KMS-11 (cell line): ENCODE data around the gene PER1.

ENCODE experiments used
- H2AFZ ChIP-seq: fragments of 200-600 bp; sonication (generic); 2 replicates; pipeline ENCODE4 v1.6.1; 2016; ENCODE audit warnings: antibody characterized with exemption, mixed run types, low read depth
- H3K27ac ChIP-seq: fragments of 200-600 bp; sonication (generic); 2 replicates; pipeline ENCODE4 v1.6.1; 2016; ENCODE audit warnings: mild to moderate bottlenecking, mixed run types
- H3K27me3 ChIP-seq: fragments of 200-600 bp; sonication (generic); 2 replicates; pipeline ENCODE4 v1.6.1; 2017; ENCODE audit warnings: mild to moderate bottlenecking, low read depth, mixed run types, moderate library complexity; ENCODE audit not compliant: insufficient read depth
- H3K36me3 ChIP-seq: fragments of 200-600 bp; sonication (generic); 2 replicates; pipeline ENCODE4 v1.6.1; 2017; ENCODE audit warnings: mild to moderate bottlenecking, mixed run types; ENCODE audit not compliant: insufficient read depth
- H3K4me1 ChIP-seq: fragments of 200-600 bp; sonication (generic); 2 replicates; pipeline ENCODE4 v1.6.1; 2016; ENCODE audit warnings: mild to moderate bottlenecking, low read depth, mixed run types; ENCODE audit not compliant: poor library complexity, severe bottlenecking
- H3K4me2 ChIP-seq: fragments of 200-600 bp; sonication (generic); 2 replicates; pipeline ENCODE4 v1.7.0; 2016; ENCODE audit warnings: mild to moderate bottlenecking, mixed run types
- H3K4me3 ChIP-seq: fragments of 200-600 bp; sonication (generic); IDR thresholded peaks from 2 replicates; pipeline ENCODE4 v1.6.1; 2017; ENCODE audit warnings: low read depth, low read length, mixed read lengths; ENCODE audit not compliant: insufficient read depth
- H3K79me2 ChIP-seq: fragments of 200-600 bp; sonication (generic); 2 replicates; pipeline ENCODE4 v1.6.1; 2016; ENCODE audit warnings: low read depth, mixed run types; ENCODE audit not compliant: insufficient read depth
- H3K9ac ChIP-seq: fragments of 200-600 bp; sonication (generic); 2 replicates; pipeline ENCODE4 v1.6.1; 2016; ENCODE audit warnings: mild to moderate bottlenecking, mixed run types
- H4K20me1 ChIP-seq: fragments of 200-600 bp; sonication (generic); 2 replicates; pipeline ENCODE4 v1.6.1; 2016; ENCODE audit warnings: mild to moderate bottlenecking, mixed run types; ENCODE audit not compliant: insufficient read depth
- TF ChIP-seq, protein P1 (sequence below): fragments of 200-600 bp; sonication (generic); conservative IDR thresholded peaks from 2 replicates; pipeline ENCODE4 v1.6.1; 2017; ENCODE audit warnings: low read depth, mild to moderate bottlenecking, antibody characterized with exemption, low read length, moderate library complexity, mixed read lengths

The PER1 gene

DNA sequence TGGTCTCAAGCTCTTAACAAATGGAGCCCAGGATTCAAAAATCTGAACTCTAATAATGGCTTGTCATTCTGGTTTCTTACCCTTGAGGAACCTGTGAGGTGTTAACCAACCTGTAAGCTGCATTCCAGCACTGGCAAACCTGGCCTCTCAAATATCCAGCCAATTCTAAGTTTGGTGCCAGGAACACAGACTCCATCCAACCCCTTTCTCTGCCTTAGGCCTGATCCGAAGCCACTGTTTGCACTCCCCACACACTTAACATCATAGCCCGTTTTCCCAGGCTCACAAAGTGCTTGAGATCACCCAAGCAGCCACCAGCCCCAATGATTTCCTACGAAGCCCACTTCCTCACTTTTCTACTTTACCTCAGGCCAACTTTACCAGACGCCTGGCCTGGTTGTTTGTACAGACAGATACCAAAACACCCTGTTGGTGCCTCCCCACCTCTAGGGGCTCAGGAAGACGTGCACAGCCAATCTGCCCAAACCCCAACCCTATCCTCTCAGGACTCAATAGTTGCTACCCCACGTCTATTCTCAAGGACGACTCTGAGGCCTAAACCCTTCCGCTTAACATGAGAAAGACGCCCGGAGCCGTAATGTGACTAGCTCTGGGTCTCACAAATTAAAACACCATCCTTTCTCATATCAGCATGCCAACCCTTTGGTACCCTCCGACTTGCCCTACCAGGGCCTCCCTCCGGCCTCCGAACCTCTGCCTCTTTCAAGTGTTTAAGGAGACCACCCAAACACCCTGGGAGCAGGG, 3.2 kb upstream of the PER1 start:
- Histone ChIP-seq H3K36me3 (no peaks in the 10 kb centered on the region), H4K20me1 (no peaks in the 10 kb centered on the region), H3K4me3 (no peak overlapping the region), H3K9ac (peak overlapping the region; percentile 41; the same call in 1 of the 2 replicates), H3K4me2 (0 out of 2 replicates have a peak overlapping the region, but pooled peaks have one; percentile 21), H3K27ac (peak overlapping the region; percentile 18; the same call in 1 of the 2 replicates), H3K4me1 (no peaks in the 10 kb centered on the region), H3K27me3 (no peaks in the 10 kb centered on the region), H3K79me2 (no peaks in the 10 kb centered on the region), H2AFZ (no peak overlapping the region)
- TF ChIP-seq, protein P1, sequence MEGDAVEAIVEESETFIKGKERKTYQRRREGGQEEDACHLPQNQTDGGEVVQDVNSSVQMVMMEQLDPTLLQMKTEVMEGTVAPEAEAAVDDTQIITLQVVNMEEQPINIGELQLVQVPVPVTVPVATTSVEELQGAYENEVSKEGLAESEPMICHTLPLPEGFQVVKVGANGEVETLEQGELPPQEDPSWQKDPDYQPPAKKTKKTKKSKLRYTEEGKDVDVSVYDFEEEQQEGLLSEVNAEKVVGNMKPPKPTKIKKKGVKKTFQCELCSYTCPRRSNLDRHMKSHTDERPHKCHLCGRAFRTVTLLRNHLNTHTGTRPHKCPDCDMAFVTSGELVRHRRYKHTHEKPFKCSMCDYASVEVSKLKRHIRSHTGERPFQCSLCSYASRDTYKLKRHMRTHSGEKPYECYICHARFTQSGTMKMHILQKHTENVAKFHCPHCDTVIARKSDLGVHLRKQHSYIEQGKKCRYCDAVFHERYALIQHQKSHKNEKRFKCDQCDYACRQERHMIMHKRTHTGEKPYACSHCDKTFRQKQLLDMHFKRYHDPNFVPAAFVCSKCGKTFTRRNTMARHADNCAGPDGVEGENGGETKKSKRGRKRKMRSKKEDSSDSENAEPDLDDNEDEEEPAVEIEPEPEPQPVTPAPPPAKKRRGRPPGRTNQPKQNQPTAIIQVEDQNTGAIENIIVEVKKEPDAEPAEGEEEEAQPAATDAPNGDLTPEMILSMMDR = no peak

DNA sequence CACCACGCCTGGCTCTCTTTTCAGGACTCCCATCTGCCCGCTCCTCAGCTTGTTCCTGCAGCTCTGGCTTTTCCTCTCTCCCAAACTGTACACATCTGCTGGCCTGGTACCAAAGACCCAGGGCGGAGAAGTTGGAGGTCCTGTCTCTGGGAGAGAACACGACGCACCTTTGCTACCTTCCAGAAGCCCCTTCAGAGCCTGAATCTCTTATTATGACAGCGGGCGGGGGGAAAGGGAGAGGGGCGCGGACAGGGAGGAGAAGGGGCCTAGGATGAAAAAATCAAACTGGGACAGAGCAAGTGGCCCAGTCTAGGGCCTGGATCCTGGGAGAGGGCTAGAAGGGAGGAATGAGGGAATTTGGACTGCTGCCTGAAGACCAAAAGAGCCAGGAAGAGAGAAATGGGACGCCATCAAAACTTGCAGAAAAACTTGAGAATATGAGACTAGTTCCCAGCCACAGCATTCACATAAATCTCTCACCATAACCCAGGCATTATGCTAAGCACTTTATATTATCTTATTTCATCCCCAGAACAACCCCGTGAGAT, 2.5 kb upstream of the PER1 start:
- Histone ChIP-seq H3K79me2 (no peaks in the 10 kb centered on the region), H3K4me2 (no peak overlapping the region), H3K27ac (no peak overlapping the region), H3K36me3 (no peaks in the 10 kb centered on the region), H3K4me3 (no peak overlapping the region), H4K20me1 (no peaks in the 10 kb centered on the region), H3K9ac (no peak overlapping the region), H3K27me3 (no peaks in the 10 kb centered on the region), H2AFZ (no peak overlapping the region), H3K4me1 (no peaks in the 10 kb centered on the region)
- TF ChIP-seq, protein P1 = no peak

DNA sequence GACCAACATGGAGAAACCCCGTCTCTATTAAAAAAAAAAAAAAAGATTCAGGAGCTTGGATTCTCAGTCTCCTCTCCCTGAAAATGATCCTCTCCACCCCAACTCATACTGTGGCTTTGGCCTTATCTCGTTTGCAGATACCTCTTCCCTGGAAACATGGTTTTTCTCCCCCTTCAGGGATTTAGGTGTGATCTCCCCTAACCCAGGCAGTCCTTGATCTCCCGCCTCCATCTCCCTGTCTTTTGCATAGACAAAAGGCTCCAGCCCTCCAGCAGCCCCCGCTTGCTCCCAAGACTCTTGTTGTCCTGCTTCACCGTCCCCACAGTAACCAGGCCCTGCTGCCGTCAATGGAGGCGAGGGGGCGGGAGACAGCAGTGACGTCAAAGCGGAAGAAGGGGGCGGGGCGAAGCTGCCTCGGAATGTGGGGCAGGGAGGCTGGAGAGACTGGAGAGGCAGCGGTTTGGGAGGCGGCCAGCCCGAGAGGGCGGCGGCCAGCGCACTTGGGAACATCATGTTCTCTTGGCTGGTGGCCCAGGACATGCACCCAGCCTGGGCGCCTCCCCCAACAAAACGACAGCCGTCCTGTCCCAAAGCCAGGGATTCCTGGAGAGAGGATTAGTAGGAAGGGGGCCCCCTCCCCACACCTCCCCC, 1.9 kb upstream of the PER1 start:
- no peaks in the 10 kb centered on the region for H3K4me1 ChIP-seq
- no peaks in the 10 kb centered on the region for H3K27me3 ChIP-seq
- H3K4me3 ChIP-seq = no peak overlapping the region
- H4K20me1 ChIP-seq = no peaks in the 10 kb centered on the region
- no peaks in the 10 kb centered on the region for H3K36me3 ChIP-seq
- no peak overlapping the region for H3K4me2 ChIP-seq
- TF ChIP-seq, protein P1 = no peak
- H3K79me2 ChIP-seq = no peaks in the 10 kb centered on the region
- H3K9ac ChIP-seq = no peak overlapping the region
- no peak overlapping the region for H2AFZ ChIP-seq
- H3K27ac ChIP-seq = no peak overlapping the region

DNA sequence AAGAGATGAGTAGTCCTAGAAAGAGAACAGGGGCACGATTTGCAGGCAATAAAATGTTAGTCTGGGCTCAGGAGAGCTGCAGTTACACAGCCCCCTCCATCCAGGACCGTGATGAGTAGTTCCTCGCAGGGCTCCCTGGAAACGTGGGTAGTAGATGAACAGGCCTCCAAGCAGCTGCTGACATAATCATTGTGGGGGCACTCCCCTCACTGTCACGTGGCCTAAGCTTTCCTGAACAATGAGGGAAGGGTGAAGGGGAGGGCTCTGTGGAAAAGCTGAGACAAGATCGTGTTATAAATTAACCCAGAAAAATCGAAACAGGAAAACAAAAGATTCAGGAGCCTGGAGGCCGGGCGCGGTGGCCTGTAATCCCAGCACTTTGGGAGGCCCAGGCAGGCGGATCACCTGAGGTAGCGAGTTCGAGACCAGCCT, 1.3 kb upstream of the PER1 start:
- Histone ChIP-seq H2AFZ (no peak overlapping the region), H3K79me2 (no peaks in the 10 kb centered on the region), H3K9ac (no peak overlapping the region)

More for the DNA sequence above, 1.3 kb upstream of the PER1 start:
- TF ChIP-seq, protein P1 = no peak
- Histone ChIP-seq H3K4me1 (no peaks in the 10 kb centered on the region), H3K27ac (no peak overlapping the region), H4K20me1 (no peaks in the 10 kb centered on the region), H3K4me2 (no peak overlapping the region), H3K4me3 (no peak overlapping the region), H3K36me3 (no peaks in the 10 kb centered on the region), H3K27me3 (no peaks in the 10 kb centered on the region)
